NCI-H1930 (cell line): Measurements from ENCODE around the gene SLC35F3.
"Not testable (repeated sequence)": the region's sequence is repeated elsewhere in the genome, so short reads cannot be mapped to it uniquely, and the experiment has no call there.

Experiments
- DNase-seq, 2 experiments: peaks; one replicate each; lab custom pipeline; 2025; lab: John Stamatoyannopoulos, UW

SLC35F3 gene

GRCh38 chr1:234222561-234223280, 318.2 kb downstream of the SLC35F3 start:
- no peak for DNase-seq

- no peak for DNase-seq
Observed at GRCh38 chr1:234226113-234226818, 321.8 kb downstream of the SLC35F3 start.

GRCh38 chr1:234226819-234227165, 322.3 kb downstream of the SLC35F3 start:
- no peak for DNase-seq

GRCh38 chr1:234229581-234230387, 325.3 kb downstream of the SLC35F3 start:
- no peak for DNase-seq

- no peak for DNase-seq
Observed at GRCh38 chr1:234230414-234230862, 326.0 kb downstream of the SLC35F3 start.

DNA sequence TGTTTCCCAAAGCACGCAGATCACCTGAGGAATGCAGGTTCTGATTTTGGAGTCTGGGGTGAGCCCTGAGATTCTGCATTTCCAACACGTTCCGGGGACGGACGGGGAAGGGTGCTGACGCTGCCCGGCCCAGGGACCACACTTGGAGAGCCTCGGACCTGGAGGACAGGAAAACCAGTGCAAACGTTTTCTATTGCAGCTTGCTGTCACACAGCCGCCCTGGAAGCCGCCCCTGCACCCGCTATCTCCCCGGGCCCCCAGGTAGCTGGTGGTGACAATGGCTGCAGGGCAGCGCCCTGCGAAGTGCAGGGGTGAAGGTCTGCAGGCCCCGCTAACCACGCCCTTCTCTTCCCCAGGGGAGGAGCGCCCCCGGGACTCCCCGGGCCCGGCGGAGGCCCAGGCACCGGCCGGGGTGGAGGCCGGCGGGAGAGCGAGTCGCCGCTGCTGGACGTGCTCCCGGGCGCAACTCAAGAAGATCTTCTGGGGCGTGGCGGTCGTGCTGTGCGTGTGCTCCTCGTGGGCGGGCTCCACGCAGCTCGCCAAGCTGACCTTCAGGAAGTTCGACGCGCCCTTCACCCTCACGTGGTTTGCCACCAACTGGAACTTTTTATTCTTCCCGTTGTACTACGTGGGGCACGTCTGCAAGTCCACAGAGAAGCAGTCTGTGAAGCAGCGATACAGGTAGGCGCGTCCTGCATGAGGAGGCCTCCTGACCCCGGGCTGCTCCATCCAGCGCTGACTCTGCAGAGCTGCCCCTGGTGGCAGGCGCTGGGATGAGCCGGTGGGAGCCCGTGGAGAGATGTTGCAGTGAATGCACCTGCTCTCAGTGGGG, 326.8 kb downstream of the SLC35F3 start:
- DNase-seq: no peak

DNA sequence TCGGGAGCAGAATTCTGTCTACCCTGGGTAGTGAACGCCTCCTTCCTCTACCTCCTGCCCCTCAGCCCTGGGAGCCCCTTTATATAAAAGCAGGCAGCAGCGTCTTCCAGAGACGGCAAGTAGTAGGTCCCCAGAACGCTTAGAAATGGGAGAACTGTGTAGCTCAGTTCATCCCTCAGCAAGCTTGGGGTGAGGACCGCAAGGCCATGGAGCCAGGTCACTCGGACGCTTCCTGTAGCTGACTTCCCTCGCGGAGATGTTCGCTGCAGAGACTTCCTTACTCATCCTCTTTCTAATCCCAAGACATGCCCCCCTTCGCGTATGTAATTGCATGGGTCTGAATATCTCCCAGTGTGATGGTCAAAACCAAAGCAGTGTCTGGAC, 327.4 kb downstream of the SLC35F3 start:
- no peak for DNase-seq

DNA sequence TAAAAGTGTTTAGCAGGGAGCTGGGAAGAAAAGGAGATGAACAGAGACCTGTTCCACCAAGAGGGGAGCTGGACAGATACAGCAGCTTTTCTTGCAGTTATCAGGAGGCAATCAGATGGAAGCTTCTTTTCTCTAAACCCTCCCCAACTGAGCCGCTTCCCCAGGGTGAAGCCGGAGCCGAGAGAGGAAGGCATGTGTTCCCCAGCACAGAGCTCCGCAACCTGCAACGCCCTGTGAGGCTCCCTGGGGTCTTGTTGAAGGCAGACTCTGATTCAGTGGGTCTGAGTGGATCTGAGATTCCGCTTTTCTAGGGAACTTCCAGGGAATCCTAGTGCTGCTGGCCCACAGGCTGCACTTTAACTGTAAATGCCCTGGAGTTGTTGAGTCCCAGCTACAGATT, 329.7 kb downstream of the SLC35F3 start:
- DNase-seq: no peak

- DNase-seq: no peak
Observed at GRCh38 chr1:234235434-234235881, 331.0 kb downstream of the SLC35F3 start.

- no peak for DNase-seq
Observed at GRCh38 chr1:234237393-234237792, 332.9 kb downstream of the SLC35F3 start.

DNA sequence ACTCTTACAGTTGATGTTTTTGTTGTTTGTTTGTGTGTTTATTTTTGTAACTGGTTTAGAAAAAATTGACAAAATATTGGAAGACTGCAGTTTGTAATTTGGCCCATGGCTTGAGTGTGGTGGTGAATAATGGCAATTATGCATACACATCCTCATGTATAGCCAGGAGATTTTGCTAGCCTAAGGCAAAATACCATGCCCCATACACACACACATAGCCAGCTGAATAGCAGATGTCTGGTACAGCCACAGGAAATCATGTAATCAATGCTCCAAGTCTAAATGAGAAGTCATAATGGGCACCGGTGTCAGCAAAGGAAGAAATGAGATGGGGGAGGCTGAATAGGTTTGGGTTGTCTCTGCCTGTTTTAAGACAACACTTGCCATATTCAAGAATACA, 333.6 kb downstream of the SLC35F3 start:
- no peak for DNase-seq

DNA sequence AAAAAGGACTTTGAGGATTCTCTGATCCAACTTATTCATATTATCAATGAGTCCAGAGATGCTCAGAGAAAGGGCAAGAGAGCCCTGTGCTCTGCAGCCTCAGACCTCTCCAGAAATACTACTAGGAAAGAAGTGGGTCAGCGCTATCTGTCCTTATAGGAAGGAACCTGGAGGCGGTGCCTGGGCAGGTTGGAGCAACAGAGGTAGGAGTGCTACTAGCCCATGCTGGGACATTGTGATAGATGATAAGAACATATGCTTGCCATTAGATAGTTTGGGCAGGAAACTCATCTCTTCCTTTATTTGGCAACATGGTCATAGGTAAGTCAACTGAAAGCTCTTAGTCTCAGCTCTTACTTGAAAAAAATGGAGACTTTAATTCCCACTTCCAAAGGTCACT, 335.0 kb downstream of the SLC35F3 start:
- no peak for DNase-seq

DNA sequence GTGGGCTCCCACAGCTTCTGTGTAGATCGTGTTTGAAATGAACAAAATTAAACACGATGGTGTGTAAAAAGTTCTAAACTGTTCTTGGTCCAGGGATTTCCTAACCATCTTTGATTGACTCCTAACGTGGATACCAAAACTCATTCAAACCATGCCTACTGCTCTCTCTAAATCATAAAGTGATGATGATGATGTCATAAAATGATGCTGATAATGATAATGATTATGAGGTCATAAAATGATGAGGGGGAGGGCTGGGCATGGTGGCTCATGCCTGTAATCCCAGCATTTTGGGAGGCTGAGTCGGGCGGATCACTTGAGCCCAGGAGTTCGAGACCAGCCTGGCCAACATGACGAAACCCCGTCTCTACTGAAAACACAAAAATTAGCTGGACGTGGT, 335.5 kb downstream of the SLC35F3 start:
- no peak for DNase-seq

DNA sequence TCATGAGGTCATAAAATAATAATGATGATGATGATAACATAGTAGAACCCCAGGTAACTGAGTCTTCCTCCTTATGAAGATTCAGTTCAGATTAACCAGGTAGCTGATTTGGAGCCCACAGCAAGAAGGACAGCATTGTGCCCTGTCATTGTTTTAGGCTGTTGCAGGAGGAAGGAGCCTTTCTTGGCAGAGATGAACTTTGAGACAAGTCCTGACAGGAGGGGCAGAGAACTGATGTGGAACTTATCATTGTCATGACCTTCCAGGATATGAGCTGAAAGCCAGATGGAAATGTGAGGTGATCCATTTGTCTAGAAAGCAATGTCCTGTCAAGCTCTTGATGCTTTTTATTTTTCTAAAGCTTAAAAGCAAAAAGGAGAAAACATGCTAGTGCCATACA, 336.2 kb downstream of the SLC35F3 start:
- DNase-seq: no peak

DNA sequence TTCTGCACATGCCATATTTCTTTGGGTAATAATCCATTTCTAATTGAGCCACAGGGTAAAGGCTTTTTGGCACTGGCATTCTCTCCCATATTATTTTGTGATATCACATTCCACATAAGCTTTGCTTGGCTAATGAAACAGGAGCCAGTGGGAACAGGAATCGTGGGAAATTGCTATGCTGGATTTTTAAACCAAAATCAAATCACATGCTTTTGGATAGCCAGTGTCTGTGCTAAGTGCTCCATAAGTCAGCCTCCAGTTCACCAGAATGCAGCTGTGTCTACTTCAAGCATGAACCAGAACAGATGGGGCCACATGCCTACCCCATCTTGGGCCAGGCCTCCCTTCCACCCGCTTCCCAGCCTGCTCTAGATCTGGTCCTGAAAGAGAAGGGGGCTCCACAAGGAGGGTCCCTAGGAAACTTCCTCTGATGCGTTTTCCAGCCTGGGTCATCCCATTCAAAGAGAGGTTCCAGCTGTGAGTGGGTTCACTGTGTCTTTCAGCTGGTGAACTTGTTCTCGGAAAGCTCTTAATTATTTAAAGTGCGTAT, 337.5 kb downstream of the SLC35F3 start:
- no peak for DNase-seq

GRCh38 chr1:234243521-234244260, 339.2 kb downstream of the SLC35F3 start:
- DNase-seq: no peak

DNA sequence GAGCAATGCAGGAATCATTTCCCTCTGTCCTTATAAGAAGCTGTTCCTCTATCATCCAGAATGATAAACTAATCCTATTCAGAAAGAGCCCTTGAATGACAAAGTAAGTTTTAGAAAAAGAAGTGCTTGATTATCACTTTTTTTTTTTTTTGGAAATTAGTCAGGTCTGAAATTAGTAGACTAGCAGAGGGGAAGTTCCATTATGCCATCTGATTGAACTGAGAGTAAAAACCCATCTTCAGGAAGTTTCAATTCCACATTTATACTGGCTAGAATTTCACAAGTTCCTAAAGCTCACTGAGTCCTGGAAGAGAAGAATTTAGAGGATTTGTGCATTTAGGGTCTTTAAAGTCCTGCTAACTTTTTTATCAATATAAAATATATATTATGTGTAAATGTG, 340.0 kb downstream of the SLC35F3 start:
- DNase-seq: no peak

DNA sequence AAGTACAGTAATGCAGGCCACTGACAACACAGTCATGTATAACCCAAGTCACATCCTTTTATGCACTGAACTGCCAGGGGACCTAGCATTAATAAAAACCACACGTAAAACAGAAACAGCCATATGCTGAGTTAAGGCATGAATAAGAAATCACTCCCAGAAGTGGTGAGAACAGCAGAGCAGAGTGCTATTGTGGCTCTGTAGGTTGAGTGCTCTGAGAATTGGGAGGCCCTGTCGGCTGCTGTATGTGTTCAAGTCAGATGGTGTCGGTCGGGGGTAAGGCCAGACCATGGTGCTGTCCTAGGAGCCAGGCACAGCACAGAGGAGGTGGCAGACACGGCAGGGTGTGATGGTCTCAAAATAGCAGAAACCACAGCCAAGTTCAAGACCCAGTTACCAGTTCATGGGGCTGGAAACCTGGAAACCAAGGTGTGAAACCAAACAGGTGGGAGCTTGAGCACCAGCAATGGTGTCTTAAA, 342.2 kb downstream of the SLC35F3 start:
- no peak for DNase-seq

DNA sequence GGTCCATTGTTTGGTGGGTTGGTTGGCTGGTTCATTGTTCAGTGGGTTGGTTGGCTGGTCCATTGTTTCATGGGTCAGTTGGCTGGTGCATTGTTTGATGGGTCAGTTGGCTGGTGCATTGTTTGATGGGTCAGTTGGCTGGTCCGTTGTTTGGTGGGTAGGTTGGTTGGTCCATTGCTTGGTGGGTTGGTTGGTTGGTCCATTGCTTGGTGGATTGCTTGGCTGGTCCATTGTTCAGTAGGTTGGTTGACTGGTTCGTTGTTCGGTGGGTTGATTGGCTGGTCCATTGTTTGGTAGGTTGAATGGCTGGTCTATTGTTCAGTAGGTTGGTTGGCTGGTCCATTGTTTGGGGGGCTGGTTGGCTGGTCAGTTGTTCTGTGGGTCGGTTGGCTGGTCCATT, 343.3 kb downstream of the SLC35F3 start:
- not testable (repeated sequence) for DNase-seq

DNA sequence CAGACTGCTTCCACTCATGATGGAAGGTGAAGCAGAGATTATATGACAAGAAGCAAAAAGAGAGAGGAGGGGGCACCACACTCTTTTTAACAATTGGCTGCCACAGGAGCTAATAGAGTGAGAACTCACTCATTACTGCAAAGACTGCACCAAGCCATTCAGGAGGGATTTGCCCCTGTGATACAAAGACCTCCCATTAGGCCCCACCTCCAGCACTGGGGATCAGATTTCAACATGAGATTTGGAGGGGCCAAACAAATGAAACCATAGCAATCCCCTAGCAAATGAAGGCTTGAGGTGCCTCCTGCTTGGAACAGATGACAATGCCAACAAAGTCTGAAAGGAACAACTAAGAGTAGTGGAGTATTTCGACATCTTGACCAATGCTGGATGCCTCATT, 346.3 kb downstream of the SLC35F3 start:
- DNase-seq: no peak

DNA sequence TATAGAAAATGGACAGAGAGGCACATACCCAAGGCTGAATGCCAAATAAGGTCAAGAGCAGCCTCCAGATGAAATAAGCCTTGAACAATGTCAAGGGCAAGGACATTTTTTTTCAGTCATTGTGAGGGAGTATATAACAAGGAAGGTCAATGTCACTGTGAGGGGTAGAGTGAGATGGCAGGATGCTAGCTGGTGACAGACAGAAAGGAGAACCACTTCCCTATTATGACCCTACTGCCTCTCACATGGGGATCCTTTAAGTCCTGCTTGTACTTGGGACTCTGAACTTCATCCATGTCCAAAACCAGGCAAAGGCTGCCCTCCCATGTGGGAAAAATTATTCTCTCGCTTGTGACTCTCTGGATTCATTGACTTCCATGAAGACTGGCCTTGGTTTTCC, 349.3 kb downstream of the SLC35F3 start:
- DNase-seq: no peak
